Activated CD8-positive, alpha-beta memory T cell treated with anti-CD3 and anti-CD28 coated beads, Interleukin-2, amount 10 ng/mL, durations not matched to agents 7 days and 5 days (primary cell): ENCODE measurements around the gene BTLA. TPM values are rescaled to one million over a fixed set of nuclear protein-coding genes. Genes with fewer than 3 reads are reported as not detected.
"Not testable (repeated sequence)": the region's sequence is repeated elsewhere in the genome, so short reads cannot be mapped to it uniquely, and the experiment has no call there.

Experiments
- ATAC-seq: fragments of 150-1000 bp; cut with Tn5 transposase; one replicate; pipeline ENCODE4 v1.10.0; 2021; ENCODE audit warnings: moderate library complexity
- CTCF ChIA-PET: fragments of 350-600 bp; sonication (Branson Sonifier 250); formaldehyde crosslinking; loops from one replicate; lab custom pipeline; 2021; ENCODE audit warnings: antibody characterized with exemption; lab: Charles Lee
- DNase-seq: peaks from one replicate; pipeline ENCODE4 v3.0.0-alpha.2; 2020
- H3K27ac Mint-ChIP-seq: one replicate; pipeline ENCODE4 v1.8.0; 2021; ENCODE audit warnings: mild to moderate bottlenecking, mixed read lengths
- H3K27me3 Mint-ChIP-seq: one replicate; pipeline ENCODE4 v1.8.0; 2021; ENCODE audit warnings: mixed read lengths
- H3K36me3 Mint-ChIP-seq: one replicate; pipeline ENCODE4 v1.8.0; 2021; ENCODE audit warnings: mild to moderate bottlenecking, mixed read lengths
- H3K4me1 Mint-ChIP-seq: one replicate; pipeline ENCODE4 v1.8.0; 2021; ENCODE audit warnings: mixed read lengths
- H3K4me3 Mint-ChIP-seq: one replicate; pipeline ENCODE4 v1.8.0; 2021; ENCODE audit warnings: mild to moderate bottlenecking, moderate library complexity, mixed read lengths
- H3K9me3 Mint-ChIP-seq: one replicate; pipeline ENCODE4 v1.8.0; 2022; ENCODE audit warnings: low read depth, mixed read lengths
- total RNA-seq, 2 experiments: library from RNA; stranded (reverse); gene quantifications; one replicate each; pipeline ENCODE4 v1.2.3, GENCODE V29; 2021

Gene BTLA
- total RNA-seq, 2 experiments from 2014 or later = 16.2 to 17.1 TPM

- DNase-seq (no peak), ATAC-seq (no peak)
- Mint-ChIP-seq H3K27me3 (no peaks in the 10 kb centered on the region), H3K36me3 (peaks cover 17% of the 10 kb centered on the region), H3K9me3 (peaks cover 6% of the 10 kb centered on the region), H3K4me1 (peaks cover 5% of the 10 kb centered on the region), H3K4me3 (no peak overlapping the region), H3K27ac (no peak overlapping the region)
- CTCF ChIA-PET = interaction anchor here (1.1 to 1.6 kb wide), 3 partner anchors 9 to 215 kb away, joined by 4 read pairs; partner anchors contain the start of genes BTLA and SLC9C1
Measured at GRCh38 chr3:112508261-112508660, 9.0 kb upstream of the BTLA start.

- Mint-ChIP-seq H3K36me3 (peaks cover 9% of the 10 kb centered on the region), H3K27ac (no peak overlapping the region)
- ATAC-seq = no peak
Measured at GRCh38 chr3:112505907-112506306, 6.6 kb upstream of the BTLA start.

DNA sequence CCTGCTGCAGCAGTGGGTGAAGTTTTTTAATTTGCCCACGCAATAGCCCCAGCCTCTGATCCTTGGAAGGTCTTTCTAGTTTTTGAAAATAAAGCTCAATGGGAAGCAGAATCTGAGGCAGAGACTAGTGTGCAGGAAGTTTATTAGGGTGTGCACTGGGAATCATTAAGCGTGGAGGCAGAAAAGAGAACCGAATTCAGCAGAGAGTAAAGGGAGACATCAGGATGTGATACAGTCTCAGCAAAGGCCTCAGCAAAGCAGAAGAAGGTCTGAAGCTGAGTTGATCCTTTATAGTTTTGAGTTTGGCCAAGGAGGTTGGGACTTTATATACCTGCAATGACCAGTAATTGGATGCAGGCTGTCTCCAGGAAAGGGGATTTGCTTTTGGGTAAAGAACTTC is 4.9 kb upstream of the BTLA start:
- no peak overlapping the region for H3K4me3 Mint-ChIP-seq
- H3K9me3 Mint-ChIP-seq = peaks cover 2% of the 10 kb centered on the region
- CTCF ChIA-PET = interaction anchor here (1.3 kb wide), 2 partner anchors 10 to 171 kb away, joined by 3 read pairs; partner anchors contain the start of gene CD200
- ATAC-seq = no peak
- no peak overlapping the region for H3K27ac Mint-ChIP-seq
- no peaks in the 10 kb centered on the region for H3K27me3 Mint-ChIP-seq
- peaks cover 16% of the 10 kb centered on the region for H3K4me1 Mint-ChIP-seq
- peaks cover 4% of the 10 kb centered on the region for H3K36me3 Mint-ChIP-seq
- DNase-seq = no peak

More at GRCh38 chr3:112505907-112506306, 6.6 kb upstream of the BTLA start:
- Mint-ChIP-seq H3K4me1 (peaks cover 5% of the 10 kb centered on the region), H3K4me3 (no peak overlapping the region), H3K9me3 (peaks cover 2% of the 10 kb centered on the region), H3K27me3 (no peaks in the 10 kb centered on the region)
- CTCF ChIA-PET = interaction anchor here (0.6 kb wide), 2 partner anchors 65 to 107 kb away, joined by 3 read pairs; no protein-coding TSS in a partner anchor
- no peak for DNase-seq

- Mint-ChIP-seq H3K27me3 (no peaks in the 10 kb centered on the region), H3K4me3 (no peak overlapping the region), H3K4me1 (peaks cover 16% of the 10 kb centered on the region), H3K36me3 (peaks cover 1% of the 10 kb centered on the region), H3K27ac (no peak overlapping the region), H3K9me3 (peaks cover 2% of the 10 kb centered on the region)
- no peak for DNase-seq
- ATAC-seq = no peak
- CTCF ChIA-PET = interaction anchor here (0.6 to 1.3 kb wide), 3 partner anchors 11 to 210 kb away, joined by 3 read pairs; partner anchors contain the start of gene CD200
Measured at GRCh38 chr3:112503304-112503972, 4.2 kb upstream of the BTLA start.

DNA sequence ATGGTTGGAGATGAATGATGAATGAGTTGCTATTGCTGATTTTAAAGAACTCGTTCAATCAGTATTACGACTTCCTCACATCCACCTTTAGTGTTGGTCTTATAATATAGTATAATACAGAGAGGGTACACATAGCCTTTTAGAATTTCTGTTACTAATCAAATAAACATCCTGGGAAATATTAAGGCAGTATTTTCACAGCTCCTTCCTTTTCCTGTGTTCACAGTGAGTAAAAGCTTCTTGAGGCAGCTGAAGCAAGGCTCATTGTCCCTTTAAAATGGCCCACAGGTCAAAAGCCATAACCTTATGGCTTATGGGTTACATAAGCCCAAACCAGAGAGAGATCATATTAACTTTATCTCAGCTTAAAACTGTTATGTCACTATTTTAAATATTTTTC is 1.3 kb upstream of the BTLA start:
- Mint-ChIP-seq H3K27ac (no peak overlapping the region), H3K4me3 (no peak overlapping the region), H3K27me3 (no peaks in the 10 kb centered on the region), H3K9me3 (no peaks in the 10 kb centered on the region), H3K36me3 (peaks cover 1% of the 10 kb centered on the region), H3K4me1 (peaks cover 33% of the 10 kb centered on the region)
- CTCF ChIA-PET = interaction anchor here (0.8 to 2.1 kb wide), 9 partner anchors 8 to 364 kb away, joined by 3 to 7 read pairs (median 4); partner anchors contain the start of gene SLC9C1
- ATAC-seq = no peak
- DNase-seq = no peak

GRCh38 chr3:112497897-112498548 is 1.2 kb downstream of the BTLA start:
- DNase-seq = no peak
- Mint-ChIP-seq H3K4me3 (peak overlapping the region; percentile 93), H3K9me3 (peaks cover 4% of the 10 kb centered on the region), H3K27ac (peak overlapping the region; percentile 95), H3K27me3 (no peaks in the 10 kb centered on the region), H3K36me3 (peaks cover 14% of the 10 kb centered on the region), H3K4me1 (peaks cover 50% of the 10 kb centered on the region)
- CTCF ChIA-PET = interaction anchor here (1.1 to 1.5 kb wide), 8 partner anchors 11 to 386 kb away, joined by 3 to 9 read pairs (median 3); no protein-coding TSS in a partner anchor
- ATAC-seq = peak; percentile 15

DNA sequence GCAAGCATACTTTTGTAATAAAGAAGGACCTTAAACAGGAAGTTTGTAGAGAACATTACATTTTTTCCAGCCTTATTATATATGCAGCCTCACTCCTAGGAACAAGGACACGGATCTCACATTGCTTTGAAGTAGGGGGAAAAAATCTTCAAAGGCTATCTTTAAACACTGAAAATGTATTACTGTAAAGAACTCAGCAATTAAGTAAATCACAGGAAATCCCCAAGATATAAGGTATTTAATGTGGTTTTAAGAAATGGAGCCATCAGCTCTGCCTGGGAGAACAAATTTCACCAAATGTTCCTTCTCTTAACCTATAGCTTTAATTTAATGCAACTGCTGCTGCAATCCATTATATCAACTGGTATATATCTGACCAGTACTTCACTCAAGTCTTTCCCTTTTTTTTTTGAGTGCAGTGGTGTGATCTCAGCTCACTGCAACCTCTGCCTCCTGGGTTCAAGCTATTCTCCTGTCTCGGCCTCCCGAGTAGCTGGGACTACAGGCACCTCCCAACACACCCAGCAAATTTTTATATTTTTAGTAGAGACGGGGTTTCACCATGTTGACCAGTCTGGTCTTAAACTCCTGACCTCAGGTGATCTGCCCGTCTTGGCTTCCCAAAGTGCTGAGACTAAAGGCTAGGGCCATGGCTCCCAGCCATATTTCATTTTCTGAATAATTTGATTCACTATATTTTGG is 2.8 kb downstream of the BTLA start:
- H3K36me3 Mint-ChIP-seq = peaks cover 19% of the 10 kb centered on the region
- no peak for ATAC-seq

GRCh38 chr3:112494448-112494767 is 4.9 kb downstream of the BTLA start:
- ATAC-seq, H3K27ac Mint-ChIP-seq, H3K9me3 Mint-ChIP-seq, H3K27me3 Mint-ChIP-seq, CTCF ChIA-PET, DNase-seq, H3K4me3 Mint-ChIP-seq: not testable (repeated sequence)
- Mint-ChIP-seq H3K36me3 (peaks cover 22% of the 10 kb centered on the region), H3K4me1 (peaks cover 71% of the 10 kb centered on the region)

More for the DNA sequence above, 2.8 kb downstream of the BTLA start:
- Mint-ChIP-seq H3K27ac (peak overlapping the region; percentile 19), H3K27me3 (no peaks in the 10 kb centered on the region), H3K4me1 (peaks cover 62% of the 10 kb centered on the region), H3K4me3 (peak overlapping the region; percentile 67), H3K9me3 (peaks cover 4% of the 10 kb centered on the region)
- no peak for DNase-seq
- CTCF ChIA-PET = interaction anchor here (1.0 to 1.5 kb wide), 3 partner anchors 16 to 385 kb away, joined by 3 read pairs; no protein-coding TSS in a partner anchor

- peaks cover 28% of the 10 kb centered on the region for H3K36me3 Mint-ChIP-seq
- no peak overlapping the region for H3K27ac Mint-ChIP-seq
- CTCF ChIA-PET = interaction anchor here (0.8 kb wide), 1 partner anchor 25 kb away, joined by 3 read pairs; no protein-coding TSS in a partner anchor
- H3K4me3 Mint-ChIP-seq = no peak overlapping the region
- DNase-seq = no peak
- H3K9me3 Mint-ChIP-seq = peaks cover 4% of the 10 kb centered on the region
- ATAC-seq = no peak
- no peaks in the 10 kb centered on the region for H3K27me3 Mint-ChIP-seq
- H3K4me1 Mint-ChIP-seq = peaks cover 60% of the 10 kb centered on the region
Measured at GRCh38 chr3:112492124-112492523, 7.1 kb downstream of the BTLA start.

DNA sequence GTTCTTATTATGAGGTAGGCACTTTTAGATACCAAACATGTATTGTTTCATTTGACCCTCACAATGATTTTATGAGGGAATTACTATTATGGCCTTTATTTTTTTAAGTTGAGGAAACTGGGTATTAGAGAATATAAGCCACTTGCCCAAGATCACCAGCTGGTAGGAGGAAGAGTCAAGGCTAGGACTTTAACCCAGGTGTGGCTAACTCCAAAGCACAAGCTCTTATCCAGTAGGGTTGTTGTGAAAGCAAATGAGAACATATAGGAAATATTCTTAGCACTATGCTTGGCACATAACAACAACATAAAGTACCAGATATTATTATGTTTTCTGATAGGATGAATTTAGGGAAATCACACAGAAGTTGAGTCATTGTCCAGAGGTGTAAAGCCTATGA is 7.9 kb downstream of the BTLA start:
- no peaks in the 10 kb centered on the region for H3K27me3 Mint-ChIP-seq
- H3K27ac Mint-ChIP-seq = no peak overlapping the region
- H3K36me3 Mint-ChIP-seq = peaks cover 28% of the 10 kb centered on the region
- CTCF ChIA-PET = no interaction called here
- no peak overlapping the region for H3K4me3 Mint-ChIP-seq
- peaks cover 55% of the 10 kb centered on the region for H3K4me1 Mint-ChIP-seq
- H3K9me3 Mint-ChIP-seq = peaks cover 4% of the 10 kb centered on the region
- DNase-seq (no peak), ATAC-seq (no peak)

DNA sequence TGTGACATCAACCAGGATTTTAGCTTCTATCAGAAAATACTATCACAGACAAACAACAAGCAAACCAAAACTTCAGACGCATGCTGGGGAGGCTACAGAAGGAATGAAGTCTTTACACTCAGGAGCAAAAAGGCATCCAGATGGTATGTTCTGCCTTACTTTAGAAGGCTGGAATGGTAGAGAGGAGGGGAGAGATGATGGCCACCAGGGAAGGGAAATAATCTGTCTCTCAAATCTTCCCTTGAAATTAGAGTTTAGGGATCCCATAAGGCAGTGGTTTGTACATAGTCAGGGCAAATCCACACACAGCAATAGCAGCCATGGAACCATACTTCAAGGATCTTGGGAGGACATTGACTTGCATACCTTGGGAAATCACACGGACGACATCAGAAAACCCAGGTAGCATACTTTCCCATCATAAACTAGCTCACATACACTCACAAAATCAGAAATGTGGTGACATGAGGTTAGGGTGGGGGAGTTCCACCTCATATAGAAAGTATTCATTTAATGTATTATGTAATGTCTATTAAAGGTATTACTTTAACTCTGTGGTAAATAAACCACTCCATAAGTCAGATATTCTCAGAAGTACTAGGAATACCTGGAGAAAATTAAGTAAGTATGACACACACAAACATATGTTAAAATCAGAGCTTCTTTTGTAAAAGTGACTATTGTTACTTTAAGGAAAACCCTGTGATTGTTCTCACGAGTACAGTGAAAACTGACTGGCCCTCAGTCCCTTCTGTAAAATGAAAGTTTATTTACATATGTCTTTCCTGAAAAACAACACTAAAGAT is 9.4 kb downstream of the BTLA start:
- CTCF ChIA-PET = interaction anchor here (0.5 to 1.0 kb wide), 3 partner anchors 11 to 44 kb away, joined by 3 read pairs; no protein-coding TSS in a partner anchor
- peaks cover 26% of the 10 kb centered on the region for H3K36me3 Mint-ChIP-seq
- no peaks in the 10 kb centered on the region for H3K27me3 Mint-ChIP-seq
- H3K4me1 Mint-ChIP-seq = peaks cover 42% of the 10 kb centered on the region
- no peak overlapping the region for H3K4me3 Mint-ChIP-seq
- H3K27ac Mint-ChIP-seq = peak overlapping the region; percentile 48
- ATAC-seq (no peak), DNase-seq (no peak)
- peaks cover 4% of the 10 kb centered on the region for H3K9me3 Mint-ChIP-seq

DNA sequence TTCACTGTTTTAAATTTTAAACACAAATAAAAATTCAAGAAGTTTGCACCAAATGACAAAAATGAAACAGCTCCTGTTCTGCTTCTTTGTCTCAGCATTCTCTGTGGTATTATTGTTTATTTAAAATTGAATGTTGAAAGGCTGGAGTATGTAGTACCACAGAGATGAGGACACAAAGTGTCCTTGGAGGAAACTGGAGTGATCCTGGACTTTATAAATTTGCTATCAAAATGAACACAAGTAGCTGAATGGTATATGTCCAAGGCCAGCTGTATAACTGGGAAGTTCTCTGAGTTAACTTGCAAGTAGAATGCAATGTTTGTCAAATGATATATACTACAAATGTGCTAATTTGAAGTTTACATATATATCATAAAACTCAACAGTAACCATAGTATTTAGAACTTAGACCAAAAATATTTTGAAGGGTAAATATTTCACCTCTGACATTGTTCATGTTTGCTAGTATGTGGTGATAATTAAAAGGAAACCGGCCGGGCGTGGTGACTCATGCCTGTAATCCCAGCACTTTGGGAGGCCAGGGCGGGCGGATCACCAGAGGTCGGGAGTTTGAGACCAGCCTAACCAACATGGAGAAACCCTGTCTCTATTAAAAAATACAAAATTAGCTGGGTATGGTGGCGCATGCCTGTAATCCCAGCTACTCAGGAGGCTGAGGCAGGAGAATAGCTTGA is 12.3 kb downstream of the BTLA start:
- H3K27me3 Mint-ChIP-seq = no peaks in the 10 kb centered on the region
- no peaks in the 10 kb centered on the region for H3K9me3 Mint-ChIP-seq
- no peak overlapping the region for H3K27ac Mint-ChIP-seq
- DNase-seq (no peak), ATAC-seq (no peak)
- CTCF ChIA-PET = interaction anchor here (0.7 kb wide), 1 partner anchor 194 kb away, joined by 3 read pairs; no protein-coding TSS in a partner anchor
- peaks cover 19% of the 10 kb centered on the region for H3K36me3 Mint-ChIP-seq
- H3K4me1 Mint-ChIP-seq = peaks cover 41% of the 10 kb centered on the region
- H3K4me3 Mint-ChIP-seq = no peak overlapping the region
